HepG2 (cell line): ENCODE results near the gene UNKL.

ENCODE experiments used
- TOE1 ChIP-seq: sonication (generic); formaldehyde crosslinking; IDR thresholded peaks from 2 replicates; pipeline ENCODE4 v1.4.0; 2020; ENCODE audit warnings: mild to moderate bottlenecking, missing genetic modification reagents
- ZNF24 ChIP-seq: fragments of 450-650 bp; IDR thresholded peaks from 2 replicates; pipeline ENCODE4 v1.6.1; 2017; ENCODE audit warnings: antibody characterized with exemption, mild to moderate bottlenecking
- ZNF3 ChIP-seq: IDR thresholded peaks from 2 replicates; pipeline ENCODE4 v1.7.0; 2017; ENCODE audit warnings: inconsistent platforms

GRCh38 chr16:1378804-1379303 lies 35.6 kb downstream of the UNKL start:
- TF ChIP-seq TOE1 (CRISPR knock-in tag) (no peak), ZNF24 (no peak), ZNF3 (CRISPR knock-in tag) (no peak)
